GM12878 (cell line): Measurements from ENCODE around the gene KLHDC10. TPM values are rescaled to one million over a fixed set of nuclear protein-coding genes. Genes with fewer than 3 reads are reported as not detected.

Experiments used
- ATAC-seq: fragments of 200-7000 bp; cut with Tn5 transposase; 3 replicates; pipeline ENCODE4 v1.9.1; 2020; ENCODE audit warnings: mild to moderate bottlenecking, moderate library complexity
- BruUV-seq: library from RNA; stranded (reverse); fragments of 400-500 nt; replicated peaks from 2 replicates; lab custom pipeline; 2021; lab: Mats Ljungman, UMichigan
- CTCF ChIA-PET: fragments of 300-600 bp; sonication (Branson Sonifier 250); formaldehyde crosslinking; extraction: SDS; loops from one replicate; lab custom pipeline; 2021; ENCODE audit warnings: inconsistent platforms; lab: Yijun Ruan, JAX
- POLR2A ChIA-PET: fragments of 350-600 bp; formaldehyde crosslinking; extraction: SDS; loops from one replicate; lab custom pipeline; 2021; ENCODE audit warnings: inconsistent platforms; lab: Charles Lee
- RAD21 ChIA-PET: fragments of 300-600 bp; sonication (Branson Sonifier 250); formaldehyde crosslinking; loops from one replicate; lab custom pipeline; 2023; ENCODE audit warnings: antibody characterized with exemption; ENCODE audit not compliant: unreplicated experiment; lab: Charles Lee
- SMC1A ChIA-PET: fragments of 300-600 bp; sonication (Branson Sonifier 250); formaldehyde crosslinking; loops from one replicate; lab custom pipeline; 2023; ENCODE audit not compliant: unreplicated experiment, uncharacterized antibody; lab: Charles Lee
- DNase-seq: peaks from one replicate; pipeline ENCODE4 v3.0.0-alpha.2; 2011; ENCODE audit warnings: low read depth, low spot score
- FAIRE-seq: peaks from 3 replicates; lab custom pipeline; 2011; peaks lifted over from hg19 to GRCh38; lab: Jason Lieb, UNC
- H2AFZ ChIP-seq: 2 replicates; pipeline ENCODE4 v1.6.0; 2011; ENCODE audit warnings: low read depth, low read length, control low read depth; ENCODE audit not compliant: control insufficient read depth
- H3K27ac ChIP-seq: 2 replicates; pipeline ENCODE4 v1.5.1; 2011; ENCODE audit warnings: control low read depth; ENCODE audit not compliant: control insufficient read depth, insufficient read depth
- H3K27me3 ChIP-seq, 2 experiments: replicated peaks in 1 of 2; 2 replicates each; pipeline versions ENCODE4 v1.6.0 to v1.6.1; 2011; ENCODE audit warnings: low read length in 1 of 2; ENCODE audit not compliant: control insufficient read depth in 2 of 2, insufficient read depth in 2 of 2
- H3K36me3 ChIP-seq, 2 experiments: 2 replicates each; pipeline ENCODE4 v1.5.1; 2011; ENCODE audit warnings: low read length in 1 of 2; ENCODE audit not compliant: control insufficient read depth in 2 of 2, insufficient read depth in 2 of 2
- H3K4me1 ChIP-seq: 2 replicates; pipeline ENCODE4 v1.6.1; 2011; ENCODE audit warnings: mild to moderate bottlenecking, low read length, moderate library complexity, mixed read lengths; ENCODE audit not compliant: control insufficient read depth, insufficient read depth
- H3K4me2 ChIP-seq: 2 replicates; pipeline ENCODE4 v1.6.0; 2011; ENCODE audit warnings: control low read depth; ENCODE audit not compliant: control insufficient read depth, insufficient read depth
- H3K4me3 ChIP-seq: fragments of 200-600 bp; sonication (generic); 2 replicates; pipeline ENCODE4 v1.5.1; 2016
- H3K79me2 ChIP-seq: 2 replicates; pipeline ENCODE4 v1.6.0; 2011; ENCODE audit warnings: low read length; ENCODE audit not compliant: control insufficient read depth, insufficient read depth
- H3K9ac ChIP-seq: 2 replicates; pipeline ENCODE4 v1.8.0; 2011; ENCODE audit warnings: low read length, control low read depth, mixed read lengths; ENCODE audit not compliant: control insufficient read depth, insufficient read depth
- H3K9me3 ChIP-seq: replicated peaks from 3 replicates; pipeline ENCODE4 v1.5.1; 2011; ENCODE audit warnings: mild to moderate bottlenecking, low read length; ENCODE audit not compliant: control insufficient read depth, insufficient read depth
- H4K20me1 ChIP-seq: 2 replicates; pipeline ENCODE4 v1.6.0; 2011; ENCODE audit not compliant: control insufficient read depth, insufficient read depth
- CREB1 ChIP-seq: IDR thresholded peaks from 2 replicates; pipeline ENCODE4 v1.6.1; 2012; ENCODE audit warnings: low read depth, mild to moderate bottlenecking, inconsistent platforms
- LARP7 ChIP-seq: fragments of 450-650 bp; IDR thresholded peaks from 2 replicates; pipeline ENCODE4 v1.6.1; 2017; ENCODE audit warnings: mild to moderate bottlenecking
- NFYA ChIP-seq: IDR thresholded peaks from 2 replicates; pipeline ENCODE4 v1.6.1; 2011; ENCODE audit warnings: low read depth, mild to moderate bottlenecking, low read length, improper control_type of control experiment, borderline replicate concordance
- PML ChIP-seq: IDR thresholded peaks from 2 replicates; pipeline ENCODE4 v1.6.1; 2012; ENCODE audit warnings: low read length, inconsistent platforms
- POLR2AphosphoS5 ChIP-seq: IDR thresholded peaks from 2 replicates; pipeline ENCODE4 v1.6.1; 2011; ENCODE audit warnings: mild to moderate bottlenecking, low read length, inconsistent platforms
- TCF12 ChIP-seq: IDR thresholded peaks from 2 replicates; pipeline ENCODE4 v1.6.1; 2011; ENCODE audit warnings: low read depth, mild to moderate bottlenecking, low read length
- ZNF24 ChIP-seq: fragments of 450-650 bp; IDR thresholded peaks from 2 replicates; pipeline ENCODE4 v1.6.1; 2017; ENCODE audit warnings: antibody characterized with exemption, mild to moderate bottlenecking
- ZNF622 ChIP-seq: fragments of 450-650 bp; IDR thresholded peaks from 2 replicates; pipeline ENCODE4 v1.6.1; 2017; ENCODE audit warnings: mild to moderate bottlenecking, inconsistent platforms
- WGBS: methylation state at CpG from one replicate; pipeline ENCODE4 v1.1.6; 2016; ENCODE audit warnings: low lambda C conversion rate; ENCODE audit not compliant: insufficient replicate concordance, insufficient coverage; ENCODE audit errors: missing lambda C conversion rate; 5-methylcytosine and 5-hydroxymethylcytosine counted together
- in situ Hi-C: fragments of 300-500 bp; cut with MboI; formaldehyde crosslinking; loops from 9 replicates; pipeline ENCODE4 v1.14.3; 2018; ENCODE audit warnings: mixed read lengths
- intact Hi-C: fragments of 100-400 bp; cut with micrococcal nuclease; formaldehyde crosslinking; loops from one replicate; pipeline ENCODE4 v1.14.2; 2022; ENCODE audit not compliant: unreplicated experiment
- polyA plus RNA-seq, 11 experiments: library from polyadenylated mRNA; depleted of rRNA in 4 of 11; unstranded in 6 of 11; stranded (reverse) in 5 of 11; fragments of >200 nt; fragmentation: Nextera tagmentation in 4 of 11; fragmentation: Illumina TruSeq in 1 of 11; extraction: Ambion mirVana in 4 of 11; extraction: Trizol in 1 of 11; gene quantifications; 1 replicate in 1 of 11; 2 replicates in 10 of 11; pipeline versions ENCODE4 v1.2.1 to v1.2.3, GENCODE V29; 2011 to 2016; ENCODE audit warnings: inconsistent platforms in 2 of 11, missing spikeins in 2 of 11, low read depth in 1 of 11
- total RNA-seq, 4 experiments: library from RNA; depleted of rRNA in 3 of 4; stranded (reverse); fragments of >200 nt in 3 of 4; fragmentation: Illumina TruSeq in 1 of 4; extraction: Trizol in 1 of 4; gene quantifications; 2 replicates each; pipeline versions ENCODE4 v1.2.1 to v1.2.3, GENCODE V29; 2013 to 2021

Gene KLHDC10
- total and polyA plus RNA-seq, 10 of the 15 experiments (the other 5 are each of a cell fraction or from before 2014, with no cell fraction given) = 2.9 to 20.6 (median 9.4) TPM

DNA sequence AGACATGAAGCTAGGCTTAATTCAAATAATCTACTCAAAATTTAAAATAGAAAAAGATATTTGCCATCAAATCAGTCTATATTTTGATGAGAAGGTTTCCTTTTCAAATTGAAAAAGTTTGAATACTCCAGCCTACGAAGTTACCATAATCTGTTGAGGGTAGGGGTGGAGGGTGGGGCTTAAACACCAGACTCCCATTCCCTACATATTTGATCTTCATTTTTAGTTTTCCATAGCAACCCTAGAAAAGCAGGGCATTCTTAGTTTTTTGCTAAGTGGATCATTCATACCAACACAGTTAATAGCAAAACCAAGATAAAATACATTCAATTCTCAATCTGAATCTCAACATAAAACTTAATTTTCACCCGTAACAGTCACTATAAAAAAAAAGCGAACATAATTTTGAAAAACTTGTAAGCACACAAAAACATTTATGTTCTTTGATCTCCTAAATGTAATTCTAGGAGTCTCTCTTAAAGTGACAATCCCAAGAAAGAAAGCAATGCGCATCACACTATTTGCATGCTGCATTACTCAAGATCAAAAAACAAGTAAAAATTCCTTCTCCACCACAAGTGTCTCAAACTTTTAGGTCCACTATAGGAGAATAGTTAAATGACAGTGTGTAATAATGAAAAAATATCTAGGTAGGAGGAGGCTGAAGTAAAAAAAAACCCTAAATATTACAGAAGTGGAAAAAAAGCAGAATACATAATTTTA lies 104.1 kb downstream of the KLHDC10 start:
- SMC1A ChIA-PET = interaction anchor here (5.7 kb wide), 1 partner anchor 10 kb away, joined by 35 read pairs; no protein-coding TSS in a partner anchor
- Histone ChIP-seq H3K79me2 (no peaks in the 10 kb centered on the region), H3K9me3 (no peaks in the 10 kb centered on the region), H4K20me1 (no peaks in the 10 kb centered on the region), H3K27ac (no peak overlapping the region), H3K4me3 (no peak overlapping the region), H3K27me3 (no peaks in the 10 kb centered on the region), H3K4me2 (no peak overlapping the region), H3K36me3 (peaks cover 4 to 15% of the 10 kb centered on the region in 2 experiments), H2AFZ (no peak overlapping the region), H3K9ac (no peak overlapping the region), H3K4me1 (no peaks in the 10 kb centered on the region)
- 99% methylated on average over 4 of the region's 4 CpGs for WGBS
- intact Hi-C loops (no loop called here), in situ Hi-C loops (no loop called here)
- CTCF ChIA-PET = interaction anchor here (1.3 kb wide), 3 partner anchors 34 to 102 kb away, joined by 3 to 4 read pairs (median 3); no protein-coding TSS in a partner anchor
- DNase-seq = no peak
- BruUV-seq = no TSS peak
- no peak for ATAC-seq
- RAD21 ChIA-PET = no interaction called here
- TF ChIP-seq CREB1 (no peak), LARP7 (no peak), ZNF622 (no peak), NFYA (no peak), ZNF24 (no peak), POLR2AphosphoS5 (no peak), TCF12 (no peak)
- no peak for FAIRE-seq
- POLR2A ChIA-PET = no interaction called here

- Histone ChIP-seq H3K9ac (no peak overlapping the region), H3K9me3 (no peaks in the 10 kb centered on the region), H4K20me1 (no peaks in the 10 kb centered on the region), H3K27me3 (no peaks in the 10 kb centered on the region), H3K27ac (no peak overlapping the region), H3K4me1 (peaks cover 6% of the 10 kb centered on the region; the same call in 1 of the 2 replicates), H2AFZ (no peak overlapping the region), H3K79me2 (no peaks in the 10 kb centered on the region), H3K4me3 (no peak overlapping the region), H3K36me3 (peaks cover 4 to 14% of the 10 kb centered on the region in 2 experiments; a peak in 3 of 4 replicates), H3K4me2 (no peak overlapping the region)
- ATAC-seq (no peak), FAIRE-seq (no peak), DNase-seq (no peak)
- ChIA-PET CTCF (interaction anchor here (1.3 kb wide), 1 partner anchor 68 kb away, joined by 3 read pairs; no protein-coding TSS in a partner anchor), POLR2A (interaction anchor here (0.6 to 1.0 kb wide), 3 partner anchors 9 to 728 kb away, joined by 3 to 5 read pairs (median 3); no protein-coding TSS in a partner anchor), SMC1A (interaction anchor here (0.7 to 1.4 kb wide), 5 partner anchors 13 to 580 kb away, joined by 3 to 4 read pairs (median 3); no protein-coding TSS in a partner anchor), RAD21 (no interaction called here)
- WGBS = 86% methylated on average over 4 of the region's 4 CpGs
- intact Hi-C loops = no loop called here
- no peak for TF ChIP-seq PML
- no TSS peak for BruUV-seq
- in situ Hi-C loops = no loop called here
Observed at GRCh38 chr7:130178251-130178650, 107.9 kb downstream of the KLHDC10 start.
